PFSK-1 (cell line): ENCODE results near the gene METTL16.

Experiments
- FOXP2 ChIP-seq: optimal IDR thresholded peaks from 2 replicates; pipeline ENCODE3; 2011; ENCODE audit warnings: borderline replicate concordance, control low read depth, inconsistent platforms; ENCODE audit not compliant: insufficient read depth; ENCODE audit errors: extremely low read length, extremely low read depth
- POLR2AphosphoS5 ChIP-seq: IDR thresholded peaks from 2 replicates; pipeline ENCODE4 v1.6.1; 2012; ENCODE audit warnings: low read depth, mild to moderate bottlenecking, control low read depth, low read length, moderate library complexity
- REST ChIP-seq, 2 experiments: IDR thresholded peaks; 2 replicates each; pipeline versions ENCODE4 v1.6.1 to v1.8.0; 2011 to 2012; ENCODE audit warnings: low read depth in 2 of 2, low read length in 2 of 2, control low read depth in 1 of 2, inconsistent platforms in 1 of 2, mild to moderate bottlenecking in 1 of 2, moderate library complexity in 1 of 2; ENCODE audit not compliant: insufficient read depth in 1 of 2
- SIN3A ChIP-seq: IDR thresholded peaks from 2 replicates; pipeline ENCODE4 v1.6.1; 2012; ENCODE audit warnings: mild to moderate bottlenecking, low read length, moderate library complexity, borderline replicate concordance; ENCODE audit not compliant: insufficient read depth
- TAF1 ChIP-seq: IDR thresholded peaks from 2 replicates; pipeline ENCODE4 v1.6.1; 2012; ENCODE audit warnings: low read length, control low read depth, borderline replicate concordance; ENCODE audit not compliant: insufficient read depth

METTL16 gene

GRCh38 chr17:2396192-2396567 lies 115.5 kb downstream of the METTL16 start:
- no peak for TF ChIP-seq FOXP2
- TF ChIP-seq POLR2AphosphoS5, result no peak
- no peak for TF ChIP-seq SIN3A
- no peak for TF ChIP-seq REST (IDR thresholded peaks at IDR 0.05; ENCODE audit: insufficient read depth in 1 of 2, low read depth in 2 of 2, low read length in 2 of 2)
- no peak for TF ChIP-seq TAF1

DNA sequence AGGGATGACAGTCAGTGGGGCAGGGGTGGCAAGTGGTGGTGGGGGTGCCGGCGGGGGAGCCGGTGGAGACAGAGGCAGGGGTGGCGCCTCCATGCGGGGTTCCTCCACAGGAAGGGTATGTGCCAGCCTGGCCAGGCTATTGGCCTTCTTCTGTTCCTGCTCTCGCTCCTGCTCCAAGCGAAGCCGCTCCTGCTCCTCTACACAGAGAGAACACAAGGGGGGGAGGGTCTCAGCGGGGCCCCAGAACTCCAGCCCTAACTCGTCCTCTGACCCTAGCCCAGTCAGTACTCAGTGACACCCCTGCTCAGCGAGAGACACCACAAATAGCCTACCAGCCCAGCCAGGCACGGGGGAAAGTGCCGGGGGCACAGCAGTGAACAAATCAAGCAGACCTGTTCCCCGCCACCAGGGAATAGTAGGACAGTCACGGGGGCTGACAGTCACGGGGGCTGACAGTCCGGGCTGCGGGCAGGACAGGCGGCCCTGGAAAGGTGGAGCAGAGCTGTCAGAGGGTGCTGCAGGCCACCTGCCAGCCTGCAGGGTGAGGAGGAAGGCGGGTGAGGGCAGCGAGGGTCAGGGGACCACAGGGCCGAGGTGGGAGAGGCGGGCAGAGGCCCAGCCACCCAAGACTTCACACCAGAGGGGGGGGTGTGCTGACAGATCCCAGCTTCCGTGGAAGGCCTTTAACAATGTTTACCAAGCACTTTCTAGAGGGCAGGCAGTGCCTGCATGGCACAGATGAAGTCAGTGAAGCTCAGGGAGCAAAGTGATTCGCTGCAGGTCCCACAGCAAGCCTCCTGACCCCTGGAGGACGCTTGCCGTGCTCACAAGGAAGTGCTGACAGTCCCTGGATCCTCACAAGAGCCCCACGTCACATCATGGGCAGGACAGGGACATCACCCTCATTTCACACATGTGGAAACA lies 116.2 kb downstream of the METTL16 start:
- TF ChIP-seq TAF1 (no peak), FOXP2 (no peak), REST (IDR thresholded peaks at IDR 0.05; ENCODE audit: insufficient read depth in 1 of 2, low read depth in 2 of 2, low read length in 2 of 2) (no peak), SIN3A (0 out of 2 replicates have a peak, but pooled peaks have one; percentile 24)

GRCh38 chr17:2394775-2395201 lies 116.9 kb downstream of the METTL16 start:
- no peak for TF ChIP-seq FOXP2
- TF ChIP-seq TAF1, result no peak
- no peak for TF ChIP-seq SIN3A
- no peak for TF ChIP-seq REST (IDR thresholded peaks at IDR 0.05; ENCODE audit: insufficient read depth in 1 of 2, low read depth in 2 of 2, low read length in 2 of 2)
- TF ChIP-seq POLR2AphosphoS5, result no peak

DNA sequence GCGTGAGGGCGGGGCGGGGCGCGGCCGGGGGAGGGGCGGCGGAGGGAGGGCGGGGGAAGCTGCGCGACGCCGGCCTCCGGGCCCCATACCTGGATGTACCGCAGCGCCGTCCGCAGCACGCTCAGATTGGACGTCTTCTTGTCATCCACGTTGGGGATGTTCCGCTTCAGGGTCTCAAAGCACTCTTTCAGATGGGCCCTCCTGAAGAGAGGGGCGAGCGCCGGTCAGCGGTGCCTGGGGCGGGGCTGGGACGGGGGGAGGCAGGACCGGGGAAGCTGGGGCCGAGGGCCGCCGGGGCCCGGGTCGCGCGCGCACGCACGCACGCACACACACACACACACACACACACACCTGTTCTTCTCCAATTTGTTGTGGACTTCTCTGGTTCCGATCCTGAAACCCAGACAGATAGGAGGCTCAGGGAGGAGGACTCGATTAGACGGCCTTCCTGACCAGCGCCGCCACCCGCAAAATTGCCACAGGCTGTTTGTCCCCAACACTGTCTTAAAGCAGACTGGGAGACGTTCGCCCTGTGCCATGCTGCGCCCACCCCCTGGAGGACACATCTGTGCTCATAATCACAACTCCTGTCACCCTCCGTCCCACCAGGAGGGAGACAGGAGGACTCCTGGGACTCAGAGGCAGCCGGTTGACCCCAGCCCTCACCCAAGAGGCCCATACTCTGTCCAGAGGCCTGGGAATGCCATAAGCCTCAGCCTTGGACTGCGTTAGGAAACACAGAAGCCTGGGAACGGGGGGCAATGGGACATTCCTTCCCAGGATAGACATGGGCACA lies 117.5 kb downstream of the METTL16 start:
- TF ChIP-seq FOXP2 (no peak), TAF1 (no peak), REST (IDR thresholded peaks at IDR 0.05; ENCODE audit: insufficient read depth in 1 of 2, low read depth in 2 of 2, low read length in 2 of 2) (no peak), SIN3A (0 out of 2 replicates have a peak, but pooled peaks have one; percentile 25), POLR2AphosphoS5 (no peak)
